Skin epidermis (tissue), 12 donors: Measurements from ENCODE around the gene CSMD2.

ENCODE experiments used
- H3K27ac ChIP-seq, 21 experiments: fragments of 200-600 bp; sonication (generic) in 11 of 21; one replicate each; pipeline ENCODE4 v1.5.0; 2020; ENCODE audit warnings: mild to moderate bottlenecking in 3 of 21, inconsistent platforms in 2 of 21, moderate library complexity in 2 of 21
- H3K4me3 ChIP-seq, 7 experiments: fragments of 200-600 bp; sonication (generic) in 2 of 7; one replicate each; pipeline ENCODE4 v1.5.0; 2020; ENCODE audit warnings: inconsistent platforms in 2 of 7, mild to moderate bottlenecking in 2 of 7, moderate library complexity in 1 of 7

CSMD2 gene

GRCh38 chr1:33683913-33684312, 481.1 kb downstream of the CSMD2 start:
- Histone ChIP-seq H3K4me3 (no peak overlapping the region), H3K27ac (no peak overlapping the region)

- Histone ChIP-seq H3K27ac (no peak overlapping the region), H3K4me3 (no peak overlapping the region)
These were observed 482.7 kb downstream of the CSMD2 start for GRCh38 chr1:33682371-33682770.

GRCh38 chr1:33680281-33680840, 484.7 kb downstream of the CSMD2 start:
- H3K4me3 ChIP-seq: no peak overlapping the region
- H3K27ac ChIP-seq: no peak overlapping the region

GRCh38 chr1:33670567-33670966, 494.5 kb downstream of the CSMD2 start:
- Histone ChIP-seq H3K4me3 (no peak overlapping the region), H3K27ac (no peak overlapping the region)

- no peak overlapping the region for H3K27ac ChIP-seq
- no peak overlapping the region for H3K4me3 ChIP-seq
These were observed 496.3 kb downstream of the CSMD2 start for GRCh38 chr1:33668695-33669094.

- Histone ChIP-seq H3K4me3 (no peak overlapping the region), H3K27ac (no peak overlapping the region)
These were observed 497.4 kb downstream of the CSMD2 start for GRCh38 chr1:33667386-33668282.

- no peak overlapping the region for H3K4me3 ChIP-seq
These were observed 498.4 kb downstream of the CSMD2 start for GRCh38 chr1:33666616-33667015.

GRCh38 chr1:33661811-33662454, 503.1 kb downstream of the CSMD2 start:
- no peak overlapping the region for H3K4me3 ChIP-seq
- no peak overlapping the region for H3K27ac ChIP-seq

More at GRCh38 chr1:33666616-33667015, 498.4 kb downstream of the CSMD2 start:
- H3K27ac ChIP-seq: no peak overlapping the region

GRCh38 chr1:33660956-33661355, 504.1 kb downstream of the CSMD2 start:
- no peak overlapping the region for H3K27ac ChIP-seq
- no peak overlapping the region for H3K4me3 ChIP-seq

GRCh38 chr1:33660244-33660643, 504.8 kb downstream of the CSMD2 start:
- Histone ChIP-seq H3K4me3 (no peak overlapping the region), H3K27ac (no peak overlapping the region)

GRCh38 chr1:33659641-33660040, 505.4 kb downstream of the CSMD2 start:
- H3K27ac ChIP-seq: no peak overlapping the region

GRCh38 chr1:33657833-33658232, 507.2 kb downstream of the CSMD2 start:
- Histone ChIP-seq H3K4me3 (no peak overlapping the region), H3K27ac (no peak overlapping the region)

More at GRCh38 chr1:33659641-33660040, 505.4 kb downstream of the CSMD2 start:
- no peak overlapping the region for H3K4me3 ChIP-seq

GRCh38 chr1:33656467-33657005, 508.5 kb downstream of the CSMD2 start:
- H3K27ac ChIP-seq: no peak overlapping the region
- H3K4me3 ChIP-seq: no peak overlapping the region

GRCh38 chr1:33655496-33655895, 509.5 kb downstream of the CSMD2 start:
- Histone ChIP-seq H3K4me3 (no peak overlapping the region), H3K27ac (no peak overlapping the region)

GRCh38 chr1:33654267-33654834, 510.7 kb downstream of the CSMD2 start:
- no peak overlapping the region for H3K27ac ChIP-seq
- no peak overlapping the region for H3K4me3 ChIP-seq

GRCh38 chr1:33653226-33653625, 511.8 kb downstream of the CSMD2 start:
- H3K27ac ChIP-seq: no peak overlapping the region
- no peak overlapping the region for H3K4me3 ChIP-seq

GRCh38 chr1:33650708-33651107, 514.3 kb downstream of the CSMD2 start:
- Histone ChIP-seq H3K27ac (no peak overlapping the region), H3K4me3 (no peak overlapping the region)

GRCh38 chr1:33649759-33650158, 515.3 kb downstream of the CSMD2 start:
- H3K27ac ChIP-seq: no peak overlapping the region
- H3K4me3 ChIP-seq: no peak overlapping the region

GRCh38 chr1:33643216-33643615, 521.8 kb downstream of the CSMD2 start:
- no peak overlapping the region for H3K4me3 ChIP-seq
- H3K27ac ChIP-seq: no peak overlapping the region

GRCh38 chr1:33641104-33641830, 523.8 kb downstream of the CSMD2 start:
- H3K27ac ChIP-seq: no peak overlapping the region
- no peak overlapping the region for H3K4me3 ChIP-seq
